ENCODE results near the gene ATP1B3.
"Not testable (repeated sequence)": the region's sequence is repeated elsewhere in the genome, so short reads cannot be mapped to it uniquely, and the experiment has no call there.

The ATP1B3 gene

DNA sequence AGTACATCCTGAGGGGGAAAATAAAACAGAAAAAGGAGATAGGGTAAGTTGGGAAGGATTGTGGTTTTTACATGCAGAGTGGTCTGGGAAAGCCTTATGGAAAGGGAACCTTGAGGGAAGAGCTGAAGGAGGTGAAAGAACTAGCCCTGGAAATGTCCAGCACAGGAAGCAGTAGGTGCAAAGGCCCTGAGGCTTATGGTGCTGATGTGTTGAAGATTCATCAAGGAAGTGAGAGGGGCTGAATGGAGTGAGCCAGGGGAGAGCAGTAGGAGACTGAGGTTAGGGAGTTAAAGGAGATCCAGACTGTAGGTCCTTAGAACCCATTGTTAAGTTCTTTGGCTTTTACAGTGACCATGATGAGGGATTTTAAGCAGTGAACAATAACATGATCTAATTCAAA, 33.0 kb downstream of the ATP1B3 start:
- DNase-seq = no peak

DNA sequence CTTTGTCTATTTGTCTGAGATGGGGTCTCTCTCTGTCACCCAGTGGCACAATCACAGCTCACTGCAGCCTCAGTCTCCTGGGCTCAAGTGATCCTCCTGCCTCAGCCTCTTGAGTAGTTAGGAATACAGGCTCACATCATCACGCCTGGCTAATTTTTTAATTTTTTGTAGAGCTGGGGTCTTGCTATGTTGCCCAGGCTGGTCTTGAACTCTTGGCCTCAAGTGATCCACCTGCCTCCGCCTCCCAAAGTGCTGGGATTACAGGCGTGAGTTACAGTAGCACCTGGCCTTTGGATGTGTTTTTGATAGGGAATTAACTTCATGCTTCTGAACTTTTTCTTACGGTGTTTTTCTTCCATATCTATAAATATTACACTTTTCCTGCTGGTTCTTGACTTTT, 33.5 kb downstream of the ATP1B3 start:
- not testable (repeated sequence) for DNase-seq

DNA sequence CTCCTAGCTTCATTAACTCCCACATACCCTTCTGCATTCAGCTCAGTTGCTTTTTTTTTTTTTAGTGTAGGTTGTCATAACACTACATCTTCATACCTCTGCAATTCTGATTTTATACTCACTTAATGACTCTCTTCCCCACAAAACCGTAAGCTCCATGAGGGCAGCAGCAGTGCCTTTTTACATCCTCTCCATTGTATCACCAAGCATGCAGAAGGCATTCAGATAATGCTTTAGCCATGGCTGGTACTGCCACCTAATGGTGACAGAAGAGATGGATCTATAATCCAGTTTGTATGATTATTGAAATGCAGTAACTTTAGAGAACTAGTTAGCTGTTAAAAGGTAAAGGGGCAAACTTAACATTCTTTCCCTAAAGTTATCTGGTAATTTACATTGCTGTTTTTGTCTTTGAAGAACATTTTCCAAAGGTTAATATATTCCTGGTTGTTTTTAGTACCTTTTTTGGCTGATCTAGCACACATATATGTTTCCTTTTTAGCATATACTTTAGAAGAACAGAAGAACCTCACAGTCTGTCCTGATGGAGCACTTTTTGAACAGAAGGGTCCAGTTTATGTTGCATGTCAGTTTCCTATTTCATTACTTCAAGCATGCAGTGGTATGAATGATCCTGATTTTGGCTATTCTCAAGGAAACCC, 36.8 kb downstream of the ATP1B3 start:
- peak; percentile 40 for DNase-seq

DNA sequence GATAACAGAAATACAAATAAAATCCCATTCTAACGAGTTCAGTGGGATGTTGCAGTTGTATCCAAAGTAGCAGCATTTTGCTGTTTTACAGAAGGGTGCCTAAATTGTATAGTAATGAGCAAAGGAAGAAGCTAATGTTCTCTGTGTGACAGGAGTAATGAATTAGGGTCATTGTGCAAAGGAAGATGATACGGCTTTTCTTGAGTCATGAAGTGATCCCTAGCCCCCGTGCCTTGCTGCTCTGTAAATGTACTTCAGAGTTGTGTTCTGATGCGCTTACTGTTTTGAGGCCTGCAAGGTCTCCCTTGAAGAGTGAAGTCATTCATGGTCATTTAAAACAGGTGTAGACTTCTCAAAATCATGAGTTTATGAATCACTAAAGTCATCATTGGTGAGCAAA, 37.9 kb downstream of the ATP1B3 start:
- no peak for DNase-seq

DNA sequence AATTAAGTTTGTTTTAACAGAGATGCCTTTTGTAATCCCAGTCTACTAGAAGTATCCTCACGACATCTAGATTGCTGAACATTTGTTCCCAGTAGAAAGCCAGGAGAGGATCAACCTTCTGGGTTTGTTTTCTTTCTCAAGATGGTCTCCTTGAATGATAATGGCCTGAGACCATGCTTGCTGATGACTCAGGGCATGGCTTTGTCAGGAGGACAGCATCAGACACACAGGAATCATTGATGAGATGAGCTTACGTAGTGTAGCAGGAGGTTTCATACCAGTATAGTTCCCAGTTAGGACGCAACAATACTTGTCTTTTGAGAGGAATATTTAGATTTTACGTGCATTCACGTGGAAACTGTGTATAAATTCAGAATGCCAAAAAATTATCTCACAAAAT, 38.6 kb downstream of the ATP1B3 start:
- no peak for DNase-seq

DNA sequence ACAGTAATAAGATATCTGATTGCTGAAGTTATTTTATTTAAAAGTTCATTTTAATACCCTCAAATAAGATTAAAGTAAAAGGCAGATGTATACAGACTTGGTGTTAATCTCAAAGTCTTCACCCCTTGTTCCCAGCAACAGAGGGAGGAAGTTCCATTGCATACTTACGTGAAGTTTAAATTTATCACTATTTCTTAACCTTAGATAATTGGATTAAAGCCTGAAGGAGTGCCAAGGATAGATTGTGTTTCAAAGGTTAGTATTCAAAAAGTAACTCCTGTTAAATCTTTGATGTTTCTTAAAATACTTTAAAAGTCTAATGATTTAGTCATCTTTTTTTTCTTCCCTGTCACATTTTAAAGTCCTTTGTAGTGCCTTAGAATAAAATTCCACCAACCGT, 39.3 kb downstream of the ATP1B3 start:
- no peak for DNase-seq

DNA sequence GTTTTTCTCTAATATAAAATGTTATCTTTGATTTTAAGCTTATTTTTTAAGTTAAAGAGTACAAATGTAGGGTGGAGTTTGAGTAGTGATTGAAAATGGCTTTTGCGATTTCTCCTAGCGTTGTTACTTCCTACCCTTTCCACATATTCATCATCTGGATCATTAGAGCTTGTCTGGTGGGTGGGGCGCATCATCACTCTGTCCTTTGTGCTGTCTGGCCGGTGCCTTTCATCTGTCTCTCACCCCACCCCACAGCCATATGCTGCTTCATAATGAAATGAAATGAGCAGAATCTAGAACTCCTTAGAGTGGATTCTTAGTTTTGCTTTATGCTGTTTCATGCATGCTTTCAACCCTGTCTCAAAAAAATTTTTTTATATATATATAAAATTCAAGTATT, 44.3 kb downstream of the ATP1B3 start:
- DNase-seq = no peak

DNA sequence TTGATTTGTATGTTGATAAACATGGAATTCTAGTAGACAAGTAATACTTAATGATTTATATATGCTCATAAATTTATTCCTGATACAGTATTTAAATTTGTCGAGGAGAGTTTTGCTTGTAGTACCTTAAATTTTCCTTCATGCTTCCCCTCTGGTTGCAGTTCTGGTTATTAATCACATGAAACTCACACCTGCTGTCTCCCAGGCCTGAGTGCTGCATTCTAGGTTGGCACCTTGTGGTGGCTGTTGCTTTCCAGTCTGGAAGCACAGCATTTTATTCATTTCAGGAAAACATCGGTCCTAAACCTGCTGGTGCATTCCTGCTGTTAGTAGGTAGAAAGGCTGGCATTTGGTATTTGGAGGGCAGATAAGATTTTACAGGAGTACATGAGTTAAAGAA, 44.9 kb downstream of the ATP1B3 start:
- no peak for DNase-seq

DNA sequence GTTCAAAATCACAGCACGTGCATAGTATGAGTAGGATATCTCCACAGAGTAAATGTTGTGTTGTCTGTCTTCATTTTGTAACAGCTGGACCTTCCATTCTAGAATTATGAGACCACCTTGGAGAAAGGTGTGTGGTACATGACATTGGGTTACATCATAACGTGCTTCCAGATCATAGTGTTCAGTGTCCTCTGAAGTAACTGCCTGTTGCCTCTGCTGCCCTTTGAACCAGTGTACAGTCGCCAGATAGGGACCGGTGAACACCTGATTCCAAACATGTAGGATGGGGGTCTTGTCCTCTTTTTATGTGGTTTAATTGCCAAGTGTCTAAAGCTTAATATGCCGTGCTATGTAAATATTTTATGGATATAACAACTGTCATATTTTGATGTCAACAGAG, 49.2 kb downstream of the ATP1B3 start:
- not testable (repeated sequence) for DNase-seq

DNA sequence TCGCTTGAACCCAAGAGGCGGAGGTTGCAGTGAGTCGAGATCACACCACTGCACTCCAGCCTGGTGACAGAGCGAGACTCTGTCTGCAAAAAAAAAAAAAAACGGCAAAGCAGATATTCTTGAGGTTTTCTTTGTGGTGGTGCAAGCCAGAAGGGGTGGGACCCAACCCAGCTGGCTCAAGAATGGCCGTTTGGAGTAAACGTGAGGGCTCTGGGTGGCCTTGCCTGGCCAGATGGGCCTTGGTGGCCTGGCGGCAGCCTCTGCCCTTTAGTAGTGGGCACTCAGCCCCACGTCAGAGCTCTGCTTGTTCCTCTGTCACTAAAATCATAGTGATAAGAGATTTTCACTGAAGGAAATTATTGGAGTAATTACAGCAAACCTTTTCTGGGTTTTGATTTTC, 50.5 kb downstream of the ATP1B3 start:
- DNase-seq = no peak

DNA sequence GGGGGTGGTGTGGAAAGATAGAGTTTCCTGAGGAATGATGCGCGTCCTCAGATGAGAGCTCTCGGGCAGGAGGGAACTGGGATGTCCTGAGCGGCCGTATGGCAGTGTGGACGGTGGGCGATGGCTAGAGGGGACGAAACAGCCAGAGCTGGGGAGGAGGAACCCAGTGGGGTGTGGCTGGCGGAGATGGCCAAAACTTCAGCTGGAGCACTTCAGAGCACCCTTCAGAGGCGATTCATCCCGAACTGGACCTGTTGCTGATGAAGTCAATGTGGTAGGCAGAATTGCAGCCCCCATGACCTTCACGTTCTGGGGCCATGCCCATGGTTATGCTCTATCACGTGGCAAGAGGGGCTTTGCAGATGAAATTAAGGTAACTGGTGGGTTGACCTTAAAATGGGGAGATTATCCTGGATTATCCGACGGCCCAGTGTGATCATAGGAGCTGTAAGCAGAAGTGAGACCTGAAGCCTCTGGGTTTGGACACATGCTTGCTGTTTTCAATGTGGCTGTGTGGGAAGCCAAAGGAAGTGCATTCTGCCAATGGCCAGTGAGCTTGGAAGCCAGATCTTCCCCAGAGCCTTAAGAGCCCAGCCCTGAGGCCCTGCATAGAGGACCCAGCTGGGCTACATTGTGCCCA, 52.3 kb downstream of the ATP1B3 start:
- no peak for DNase-seq

DNA sequence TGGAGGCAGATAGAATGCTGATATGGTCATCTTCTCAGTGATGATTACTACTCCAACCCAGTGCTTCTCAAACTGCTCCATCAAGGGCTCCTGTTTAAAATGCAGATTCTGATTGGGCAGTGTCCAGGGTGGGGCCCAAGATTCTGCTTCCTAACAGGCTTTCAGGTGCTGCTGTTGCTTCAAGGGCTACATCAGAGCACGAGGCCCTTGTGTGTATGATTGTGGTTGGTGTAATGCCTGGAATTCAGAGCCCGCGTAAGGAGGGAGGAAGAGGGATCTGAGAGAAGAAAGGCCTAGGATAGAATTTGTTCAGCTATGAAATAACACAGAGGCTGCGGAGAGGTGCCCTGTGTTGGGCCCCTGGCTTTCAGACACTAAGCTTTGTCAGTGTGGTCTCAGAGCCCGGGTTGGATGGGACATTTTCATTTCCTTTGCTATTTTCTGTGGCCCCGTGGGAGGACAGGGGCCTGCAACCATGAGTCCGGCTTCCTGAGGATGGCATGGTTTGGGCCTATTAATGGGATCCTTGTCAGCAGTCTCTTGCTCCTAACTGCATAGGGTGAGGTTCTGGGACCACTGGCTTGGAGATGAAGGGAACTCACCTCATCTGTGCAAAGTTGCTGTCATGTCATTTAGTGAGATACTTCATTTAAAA, 53.0 kb downstream of the ATP1B3 start:
- DNase-seq = no peak

DNA sequence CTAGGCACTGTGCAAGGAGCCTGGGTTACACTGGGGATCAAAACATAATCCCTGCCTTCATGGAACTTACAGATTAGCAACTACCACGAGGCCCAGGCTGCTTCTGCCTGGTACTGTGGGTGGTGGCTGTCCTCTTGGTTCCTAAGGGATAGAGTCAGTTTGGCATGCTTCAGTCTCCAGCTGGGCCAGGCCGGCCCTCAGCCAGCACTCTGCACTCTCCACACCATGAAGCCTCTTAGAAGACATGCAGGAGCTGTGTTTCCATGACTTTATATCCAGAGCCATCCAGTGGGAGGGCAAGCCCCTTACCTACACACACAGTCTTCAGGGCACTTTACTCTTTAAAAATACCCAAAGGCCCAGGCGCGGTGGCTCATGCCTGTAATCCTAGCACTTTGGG, 54.4 kb downstream of the ATP1B3 start:
- DNase-seq = no peak

DNA sequence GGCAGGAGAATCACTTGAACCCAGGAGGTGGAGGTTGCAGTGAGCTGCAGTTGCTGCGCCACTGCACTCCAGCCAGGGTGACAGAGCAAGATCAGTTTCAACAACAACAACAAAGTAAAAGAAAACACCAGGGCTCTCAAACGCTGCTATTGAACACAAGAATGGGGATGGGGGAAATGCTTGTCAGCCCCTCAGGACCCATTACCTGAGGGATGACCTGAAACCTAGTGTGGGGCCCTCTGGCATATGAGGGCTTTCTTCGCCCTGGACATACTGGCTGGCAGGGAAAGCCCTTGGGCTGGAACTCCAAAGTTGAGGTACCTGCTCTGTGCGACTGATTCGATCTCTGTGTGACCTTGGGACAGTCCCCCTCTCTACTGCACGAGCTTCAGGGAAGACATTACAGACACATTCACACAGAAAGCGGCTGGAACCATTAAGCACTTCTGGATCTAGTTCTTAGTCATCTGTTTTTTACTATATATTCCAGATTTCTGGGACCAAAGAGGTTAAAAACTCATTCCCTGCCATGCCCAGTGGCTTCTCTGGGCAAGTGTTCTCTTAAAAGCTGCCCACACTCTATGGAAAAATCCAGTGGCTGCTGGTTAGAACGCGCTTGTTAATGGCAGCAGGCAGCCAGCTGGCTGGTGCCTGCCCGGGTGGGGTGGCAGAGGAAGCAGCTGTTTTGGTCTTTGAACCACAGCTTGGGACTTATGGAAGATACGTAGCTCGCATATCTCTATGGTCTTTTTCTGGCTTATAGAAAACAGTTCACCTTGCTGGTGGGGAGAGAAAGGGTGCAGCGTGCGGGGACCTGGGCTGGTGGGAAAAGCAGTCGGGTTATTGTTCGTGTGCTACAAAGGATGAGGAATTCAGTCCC, 57.2 kb downstream of the ATP1B3 start:
- DNase-seq = no peak

DNA sequence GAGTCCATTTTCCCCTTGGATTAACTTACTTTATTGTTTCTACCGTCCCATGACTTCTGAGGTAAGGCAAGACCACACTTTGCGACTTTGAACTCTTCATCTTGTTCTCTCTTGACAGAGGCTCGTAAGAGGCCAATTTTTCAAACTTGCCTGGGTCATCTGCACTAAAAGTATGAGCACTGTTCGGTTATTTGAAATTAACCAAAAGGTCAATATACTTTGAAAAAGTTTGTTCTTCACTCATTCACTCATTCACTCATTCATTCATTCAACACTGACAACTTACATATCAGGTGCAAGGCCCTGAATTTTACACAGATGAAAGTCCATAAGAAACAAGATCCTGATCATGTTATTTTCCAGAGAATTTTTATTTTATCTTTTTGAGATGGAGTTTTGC, 57.9 kb downstream of the ATP1B3 start:
- no peak for DNase-seq

DNA sequence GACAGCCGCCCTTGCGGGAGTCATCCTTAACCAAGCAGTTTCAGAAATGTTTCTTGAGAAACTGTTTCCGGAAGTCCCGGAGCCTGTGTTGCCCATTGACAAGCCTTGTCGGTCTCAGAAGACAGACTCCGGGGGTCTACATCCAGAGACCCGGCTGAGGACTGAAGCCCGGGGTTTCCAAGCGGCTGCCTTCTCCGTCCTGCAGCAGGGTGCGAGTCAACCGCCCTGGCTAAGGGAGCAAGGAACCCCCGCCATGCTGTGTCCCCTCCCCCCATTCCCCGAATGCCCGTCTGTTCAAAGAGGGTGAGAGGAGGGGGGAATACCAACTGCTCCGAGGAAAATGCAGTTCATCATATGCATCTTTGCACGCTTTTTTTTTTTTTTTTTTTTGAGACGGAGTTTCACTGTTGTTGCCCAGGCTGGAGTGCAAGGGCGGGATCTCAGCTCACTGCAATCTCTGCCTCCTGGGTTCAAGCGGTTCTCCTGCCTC, 61.6 kb downstream of the ATP1B3 start:
- no peak for DNase-seq

DNA sequence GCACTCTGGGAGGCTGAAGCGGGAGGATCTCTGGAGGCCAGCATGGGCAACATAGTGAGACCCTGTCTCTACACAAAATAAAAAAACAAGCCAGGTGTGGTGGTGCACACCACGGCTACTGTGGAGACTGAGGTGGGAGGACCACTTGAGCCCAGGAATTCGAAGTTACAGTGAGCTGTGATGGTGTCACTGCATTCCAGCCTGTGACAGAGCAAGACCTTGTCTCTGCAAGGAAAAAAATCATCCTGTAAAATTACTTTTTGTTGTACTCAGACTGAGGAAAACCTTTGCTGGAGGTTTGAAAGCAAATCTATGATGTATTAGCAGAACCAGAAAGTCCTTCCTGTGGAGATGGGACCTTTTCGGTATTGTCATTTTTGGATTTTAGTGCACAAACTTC, 63.3 kb downstream of the ATP1B3 start:
- DNase-seq = no peak

DNA sequence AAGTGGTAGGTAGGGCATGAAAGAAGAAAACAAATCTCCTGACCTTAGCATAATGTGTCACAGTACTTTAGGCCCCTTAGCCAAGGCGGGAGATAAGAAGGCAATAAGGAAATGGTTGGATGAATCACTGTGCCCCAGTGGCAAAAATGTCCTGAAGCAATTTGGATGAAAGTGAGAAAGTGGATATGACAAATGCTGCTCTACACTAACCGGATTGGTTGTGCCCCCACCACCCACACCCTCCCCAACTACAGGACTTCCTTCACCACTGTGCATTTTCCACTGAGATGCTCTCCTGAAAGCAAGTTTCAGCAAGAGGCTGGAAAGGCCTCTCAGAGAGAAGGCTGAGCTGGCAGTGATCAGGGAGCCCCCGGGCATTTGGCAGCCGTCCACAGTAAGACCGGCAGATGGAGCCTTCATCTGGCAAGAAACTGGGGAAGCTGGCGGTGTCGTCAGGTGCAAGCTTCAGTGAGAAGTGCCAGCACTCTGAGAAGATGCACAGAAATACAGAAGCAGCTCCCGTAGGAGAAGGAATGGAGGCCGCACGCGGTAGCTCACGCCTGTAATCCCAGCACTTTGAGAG, 63.8 kb downstream of the ATP1B3 start:
- DNase-seq = peak; percentile 40

DNA sequence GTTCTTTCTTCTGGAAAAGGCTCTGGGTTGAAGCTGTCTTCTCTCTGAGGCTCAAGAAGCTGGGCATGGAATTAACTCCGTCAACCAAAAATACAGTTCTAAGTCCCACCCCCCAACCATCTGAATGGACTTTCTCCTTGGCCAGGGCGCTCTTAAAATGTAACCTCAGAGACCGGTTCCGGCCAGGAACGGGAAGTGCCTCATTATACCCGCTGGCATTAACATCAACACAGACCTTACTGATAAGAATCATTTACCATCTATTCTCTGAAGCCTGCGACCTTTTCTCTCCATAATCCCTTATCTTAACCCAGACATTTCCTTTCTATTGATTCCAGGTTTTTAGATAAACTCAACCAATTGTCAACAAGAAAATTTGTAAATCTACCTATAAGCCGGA, 64.7 kb downstream of the ATP1B3 start:
- no peak for DNase-seq

DNA sequence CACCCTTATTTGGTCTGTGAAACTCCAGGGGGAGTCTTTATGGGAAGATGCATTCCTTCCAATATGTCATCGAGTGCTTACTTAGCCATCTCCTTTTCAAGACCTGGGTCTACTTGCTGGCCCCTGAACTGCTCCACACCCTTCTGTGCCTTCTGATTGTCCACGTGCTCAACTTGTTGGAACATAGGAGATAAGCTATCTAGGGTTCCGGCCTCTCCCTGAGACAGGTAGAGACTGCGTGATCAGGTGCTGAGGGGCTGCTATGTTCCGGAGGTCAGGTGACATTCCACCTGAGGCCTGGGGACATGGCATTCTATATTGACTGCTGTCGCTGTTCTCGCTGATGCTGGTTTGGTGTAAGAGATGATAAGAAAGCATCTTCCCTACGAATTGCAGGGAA, 65.6 kb downstream of the ATP1B3 start:
- DNase-seq = no peak

DNA sequence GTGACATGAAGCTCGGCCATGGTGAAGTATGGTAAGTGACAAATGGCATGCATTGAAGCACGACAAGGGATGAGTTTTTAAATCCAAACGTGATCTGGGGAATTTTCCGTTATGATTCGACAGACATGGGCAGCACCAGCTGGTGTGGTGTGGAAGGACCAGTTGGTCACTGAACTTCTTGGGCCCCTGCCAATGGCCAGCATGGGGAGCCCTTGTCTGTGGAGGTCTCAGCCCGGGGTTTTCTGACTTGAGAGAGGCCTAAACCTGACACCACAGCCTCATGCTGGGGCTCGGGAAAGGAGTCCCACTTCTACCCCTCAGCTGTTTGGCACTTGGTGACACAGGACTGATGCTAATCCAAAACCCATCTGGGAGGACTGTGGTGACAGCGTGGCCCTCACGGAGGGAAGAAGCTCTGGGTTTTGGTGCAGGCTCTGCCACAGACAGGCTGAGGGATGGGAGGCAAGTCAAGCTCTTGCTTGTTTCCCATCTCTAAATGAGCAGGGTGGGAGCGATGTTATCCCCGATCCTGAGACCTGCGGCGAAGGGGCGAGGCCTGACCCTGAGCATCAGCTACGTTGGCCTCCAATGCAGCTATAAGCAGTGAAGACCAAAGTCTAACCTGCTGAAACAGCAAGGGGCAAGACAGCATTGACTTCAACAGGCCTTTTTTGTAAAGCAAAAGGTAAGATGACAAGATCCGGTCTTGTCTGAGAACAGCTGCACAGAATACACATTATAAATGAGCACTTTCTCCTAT, 69.5 kb downstream of the ATP1B3 start:
- no peak for DNase-seq

DNA sequence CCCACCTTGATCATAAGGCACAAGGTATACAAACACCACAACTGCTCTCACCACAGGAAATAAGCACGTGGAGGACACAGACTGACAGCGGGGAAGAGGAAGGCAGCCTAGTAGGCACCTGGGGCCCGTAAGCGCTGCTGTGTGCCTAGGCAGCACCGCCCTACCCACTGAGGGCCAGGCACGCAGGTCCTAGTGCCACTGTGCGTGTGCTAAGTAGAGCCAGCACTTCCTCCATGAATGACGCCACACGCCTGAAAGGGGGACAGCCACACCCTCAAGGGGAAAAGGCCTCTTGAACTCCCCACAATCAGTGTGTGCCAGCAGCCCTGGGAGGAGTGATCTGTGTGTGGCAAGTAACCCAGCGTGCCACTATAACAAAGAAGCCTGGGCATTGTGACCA, 73.0 kb downstream of the ATP1B3 start:
- no peak for DNase-seq
